Measurements from ENCODE around the gene IL25.

Gene IL25

DNA sequence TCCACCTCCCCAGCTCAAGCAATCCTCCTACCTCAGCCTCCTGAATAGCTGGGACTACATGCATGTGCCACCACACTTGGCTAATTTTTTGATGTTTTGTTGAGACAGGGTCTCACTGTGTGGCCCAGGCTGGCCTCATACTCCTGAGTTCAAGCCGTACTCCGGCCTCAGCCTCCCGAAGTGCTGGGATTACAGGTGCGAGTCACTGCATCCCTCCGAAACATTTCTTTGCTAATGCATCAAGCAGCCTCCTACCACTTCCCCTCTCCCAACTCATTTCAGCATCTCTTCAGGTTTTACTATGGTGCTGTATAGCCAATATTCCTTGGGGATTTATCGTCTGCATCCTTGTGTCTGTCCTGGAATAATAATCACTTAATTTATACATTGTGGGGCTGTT is 17.6 kb upstream of the IL25 start:
- no peak for DNase-seq

DNA sequence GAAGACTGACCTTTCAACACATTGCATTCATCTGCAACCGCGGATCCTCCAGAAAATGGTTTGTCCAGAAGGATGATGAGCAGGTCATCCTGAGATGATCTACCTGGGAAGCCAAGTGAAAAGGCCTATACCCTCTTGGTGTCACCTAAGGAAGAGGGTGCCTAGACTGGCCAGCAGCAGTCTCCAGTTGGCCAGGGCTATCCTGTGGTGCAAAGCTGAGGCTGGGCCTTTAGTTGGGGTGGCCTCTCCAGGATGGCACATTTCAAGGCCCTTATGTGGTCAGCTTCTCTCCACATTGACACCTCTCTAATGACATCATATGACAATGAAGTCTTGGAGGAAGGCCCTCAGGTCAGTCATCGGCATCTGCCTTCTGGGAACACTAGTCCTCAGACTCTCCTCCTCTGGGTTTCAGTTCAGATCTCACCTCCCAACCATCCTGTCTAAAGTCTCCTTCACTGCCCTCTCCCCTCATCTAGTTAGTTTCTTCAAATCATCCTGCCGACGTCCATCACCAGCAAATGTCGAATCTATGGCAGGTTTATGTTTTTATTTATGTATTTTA is 16.7 kb upstream of the IL25 start:
- DNase-seq, result no peak

- no peak for DNase-seq
These were observed 15.9 kb upstream of the IL25 start for GRCh38 chr14:23356662-23357061.

- DNase-seq, result no peak
These were observed 15.3 kb upstream of the IL25 start for GRCh38 chr14:23357261-23357660.

DNA sequence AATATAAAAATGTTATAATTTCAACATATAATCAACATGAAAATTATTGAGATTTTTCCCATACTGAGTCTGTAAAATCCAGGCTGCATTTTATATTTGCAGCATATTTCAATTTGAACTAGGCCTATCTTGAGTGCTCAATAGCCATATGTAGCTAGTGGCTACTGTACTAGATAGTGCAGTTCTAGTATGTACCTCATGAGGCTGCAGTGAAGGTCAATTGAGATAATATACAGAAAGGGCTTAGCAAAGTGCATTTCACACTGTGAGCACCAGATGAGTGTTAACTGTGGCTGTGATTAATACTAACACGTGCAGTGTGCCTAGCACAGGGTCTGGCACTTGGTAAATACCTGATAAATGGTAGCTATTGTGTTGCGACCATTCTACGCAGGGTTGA is 14.6 kb upstream of the IL25 start:
- no peak for DNase-seq

GRCh38 chr14:23358553-23359166 is 13.9 kb upstream of the IL25 start:
- DNase-seq, result no peak

GRCh38 chr14:23359167-23359626 is 13.4 kb upstream of the IL25 start:
- no peak for DNase-seq

- no peak for DNase-seq
These were observed 12.7 kb upstream of the IL25 start for GRCh38 chr14:23359722-23360447.

DNA sequence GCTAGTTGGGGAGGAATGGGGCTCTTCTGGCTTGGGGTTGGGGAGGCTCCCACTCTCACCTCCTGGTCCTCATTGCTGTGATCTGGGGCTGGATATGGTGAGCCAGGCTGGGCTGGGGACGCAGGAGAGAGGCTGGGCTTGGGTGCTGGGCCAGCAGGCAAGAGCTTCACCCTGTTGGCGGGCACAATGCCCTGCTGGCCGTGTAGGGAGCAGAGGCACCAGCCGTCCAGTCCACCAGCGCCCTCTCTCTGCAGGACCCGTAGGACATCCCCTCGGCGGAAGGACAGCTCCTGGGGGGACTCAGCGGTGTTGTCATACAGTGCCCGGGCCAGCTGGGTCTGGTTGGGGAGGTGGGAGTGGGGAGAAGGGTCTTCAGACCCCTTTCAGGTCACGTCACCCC is 12.1 kb upstream of the IL25 start:
- no peak for DNase-seq

- no peak for DNase-seq
These were observed 11.3 kb upstream of the IL25 start for GRCh38 chr14:23361320-23361719.

DNA sequence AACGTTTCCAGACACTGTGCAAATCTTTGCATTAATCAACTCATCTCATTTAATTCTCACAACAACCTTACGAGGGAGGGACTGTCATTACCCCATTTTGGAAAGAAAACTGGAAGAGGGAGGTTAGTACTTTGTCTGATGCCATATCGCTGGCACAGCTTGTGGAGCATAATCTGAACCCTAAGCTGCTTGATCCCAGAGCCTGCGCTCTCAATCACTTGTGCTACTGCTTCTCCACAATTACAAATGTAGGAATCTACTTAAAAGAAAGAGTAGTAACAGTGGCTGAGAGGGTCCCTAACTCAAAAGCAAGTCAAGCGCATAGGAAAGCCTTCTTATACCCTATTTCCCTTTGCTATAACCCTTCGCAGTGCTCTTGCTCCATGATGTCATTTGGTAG is 10.8 kb upstream of the IL25 start:
- DNase-seq, result no peak

DNA sequence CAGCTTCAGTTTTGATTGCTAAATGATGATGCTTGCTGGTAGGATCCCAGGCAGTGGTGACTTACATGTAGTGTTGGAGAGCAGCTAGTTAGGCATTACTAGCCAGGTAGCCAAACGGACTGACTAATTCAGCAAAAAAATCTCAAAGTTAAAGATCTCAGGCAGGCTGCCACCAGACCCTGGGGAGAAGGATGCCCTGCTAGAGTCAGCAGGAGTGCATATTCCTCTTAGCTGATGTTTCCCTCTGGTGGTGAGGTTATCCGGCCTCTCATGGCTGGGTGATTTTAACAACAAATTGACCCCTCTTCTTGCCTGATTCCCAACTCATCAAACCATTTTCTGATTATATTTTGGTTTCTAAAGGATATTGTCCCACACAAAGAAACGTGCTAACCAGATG is 10.4 kb upstream of the IL25 start:
- no peak for DNase-seq

DNA sequence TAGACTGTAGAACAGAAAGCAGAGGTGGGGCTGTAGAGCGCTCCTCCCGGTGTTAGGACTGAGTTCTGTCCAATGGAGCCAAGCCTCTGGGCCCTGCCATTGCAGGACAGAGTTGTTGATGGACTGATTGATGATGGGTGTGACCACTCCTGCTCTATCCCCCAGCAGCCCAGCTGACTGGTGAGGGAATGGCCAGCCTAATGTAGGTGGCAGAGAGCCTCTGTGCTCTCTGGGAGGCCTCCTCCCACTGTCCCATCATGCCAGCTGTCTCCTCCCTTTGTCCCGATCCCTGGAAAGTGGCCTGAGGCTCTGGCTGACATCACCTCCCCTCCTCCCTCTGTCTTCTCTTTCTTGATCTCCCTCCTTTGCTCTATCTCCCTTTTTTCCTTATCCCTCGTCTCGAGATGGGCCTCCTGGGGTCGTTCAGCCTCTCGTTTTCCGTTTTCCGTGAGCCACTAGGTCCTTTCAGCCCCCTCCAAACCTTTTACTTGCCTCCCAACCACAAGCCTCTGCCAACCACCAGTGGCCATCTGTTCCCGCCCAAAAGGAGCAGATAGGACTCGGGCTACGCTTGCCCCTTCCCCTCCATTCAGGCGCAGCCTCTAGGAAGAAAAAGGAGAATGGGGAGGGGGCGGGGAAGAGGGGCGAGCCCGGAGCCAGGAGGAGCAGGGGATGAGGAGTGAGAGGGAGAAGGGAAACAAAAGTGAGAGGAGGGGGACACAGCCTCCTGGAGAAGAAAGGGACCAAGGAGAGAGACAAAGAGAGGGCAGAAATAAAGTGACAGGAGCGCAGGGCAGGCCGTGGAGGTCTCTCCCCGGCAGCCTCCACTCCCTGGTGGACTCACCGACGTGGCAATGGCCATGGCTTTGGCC is 8.2 kb upstream of the IL25 start:
- DNase-seq, result no peak

DNA sequence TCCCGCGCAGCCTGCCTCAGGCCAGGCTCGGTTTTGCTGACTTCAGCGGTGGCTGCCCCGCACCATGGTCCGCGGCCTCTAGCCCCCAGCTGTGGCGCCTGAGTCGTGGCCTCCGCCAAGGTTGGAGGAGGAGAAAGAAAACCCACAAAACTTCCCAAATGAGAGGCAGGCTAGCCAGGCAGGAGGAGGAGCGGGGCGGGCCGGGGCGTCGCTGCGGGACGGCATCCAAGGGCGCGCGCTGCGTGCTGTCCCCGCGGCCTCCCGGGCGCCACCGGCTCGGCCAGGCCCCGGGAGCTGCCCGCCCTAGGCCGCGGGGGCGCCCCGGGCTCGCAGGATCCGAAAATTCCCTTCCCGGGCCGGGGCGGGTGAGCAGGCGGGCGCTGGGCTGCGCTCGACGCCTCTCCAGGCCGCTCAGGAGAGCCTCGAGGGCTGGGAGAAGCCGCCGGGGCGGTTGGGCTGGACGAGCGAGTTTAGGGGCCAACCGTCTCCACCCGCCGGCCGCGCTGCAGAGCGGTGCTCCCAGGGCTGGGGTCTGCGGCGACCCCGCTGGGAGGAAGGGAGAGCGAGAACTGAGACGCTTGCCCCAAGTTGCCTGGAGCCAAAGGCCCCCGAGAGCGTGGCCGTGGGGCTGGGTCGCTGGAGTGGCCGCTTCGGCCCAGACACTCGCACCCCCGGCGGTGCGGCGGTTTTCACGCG is 7.4 kb upstream of the IL25 start, which contains the start of gene EFS:
EFS (minus strand) TSS at position 137 of the 696 bp plus-strand sequence. CDS start 147 bp downstream, outside the sequence.
- DNase-seq, result no peak

DNA sequence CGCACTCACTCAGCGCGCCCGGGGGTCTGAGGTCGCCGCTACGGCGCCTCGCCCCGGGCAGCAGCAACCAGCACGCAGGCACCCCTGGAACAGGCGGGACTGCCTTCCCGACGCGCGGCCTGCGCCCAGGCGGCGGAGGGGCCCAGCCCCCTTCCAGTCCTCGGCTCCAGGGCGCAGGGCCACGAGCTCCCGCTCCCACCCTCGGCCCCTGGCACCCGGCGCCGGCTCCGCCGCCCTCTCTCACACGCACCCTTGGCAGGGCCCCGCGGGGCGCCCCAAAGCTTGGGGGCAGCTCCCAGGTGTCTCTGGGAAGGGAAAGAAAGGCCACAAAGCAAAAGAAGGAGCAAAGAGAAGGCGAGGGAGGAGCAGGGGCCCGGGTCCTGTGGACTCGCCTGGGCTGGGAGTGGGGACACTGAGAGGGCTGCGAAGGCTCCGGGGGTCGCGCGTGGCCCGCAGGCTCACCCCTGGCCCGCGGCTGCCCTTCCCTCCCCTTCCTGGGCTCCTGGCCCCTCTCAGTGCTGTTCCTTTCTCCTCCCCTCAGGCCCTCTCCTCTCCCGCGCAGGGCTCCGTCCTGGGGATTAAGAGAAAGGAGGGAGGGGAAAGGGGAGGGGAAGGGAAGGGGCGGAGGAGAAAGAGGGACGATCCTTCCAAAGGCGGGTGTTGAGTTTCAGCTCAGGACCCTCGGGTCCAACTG is 6.7 kb upstream of the IL25 start:
- DNase-seq, result no peak

GRCh38 chr14:23366426-23366921 is 6.1 kb upstream of the IL25 start:
- DNase-seq, result no peak

- no peak for DNase-seq
These were observed 2.4 kb upstream of the IL25 start for GRCh38 chr14:23370221-23370620.

GRCh38 chr14:23371865-23372264 is 744 bp upstream of the IL25 start:
- no peak for DNase-seq

DNA sequence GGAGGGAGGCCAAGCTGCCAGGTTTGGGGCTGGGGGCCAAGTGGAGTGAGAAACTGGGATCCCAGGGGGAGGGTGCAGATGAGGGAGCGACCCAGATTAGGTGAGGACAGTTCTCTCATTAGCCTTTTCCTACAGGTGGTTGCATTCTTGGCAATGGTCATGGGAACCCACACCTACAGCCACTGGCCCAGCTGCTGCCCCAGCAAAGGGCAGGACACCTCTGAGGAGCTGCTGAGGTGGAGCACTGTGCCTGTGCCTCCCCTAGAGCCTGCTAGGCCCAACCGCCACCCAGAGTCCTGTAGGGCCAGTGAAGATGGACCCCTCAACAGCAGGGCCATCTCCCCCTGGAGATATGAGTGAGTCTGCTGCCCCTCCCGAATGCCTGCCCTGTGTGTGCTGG is 432 bp downstream of the IL25 start:
- DNase-seq, result no peak

GRCh38 chr14:23375527-23376251 is 3.1 kb downstream of the IL25 start:
- no peak for DNase-seq

Measured in activated naive CD4-positive, alpha-beta T cell (primary cell).